H1 (cell line): ENCODE data around the gene SERINC5.

ENCODE experiments used
- CHD1 ChIP-seq: IDR thresholded peaks from 2 replicates; pipeline ENCODE4 v1.6.1; 2012; ENCODE audit warnings: low read depth, low read length, improper control_type of control experiment
- CTCF ChIP-seq, 3 experiments: IDR thresholded peaks; 1 replicate in 2 of 3; 2 replicates in 1 of 3; pipeline versions ENCODE4 v1.5.1 to v1.6.1; 2011; ENCODE audit warnings: low read length in 3 of 3, mild to moderate bottlenecking in 3 of 3, inconsistent platforms in 2 of 3, low read depth in 1 of 3, moderate library complexity in 1 of 3; ENCODE audit not compliant: insufficient read depth in 1 of 3; ENCODE audit errors: control extremely low read depth in 1 of 3
- EGR1 ChIP-seq: IDR thresholded peaks from 2 replicates; pipeline ENCODE4 v1.6.1; 2011; ENCODE audit warnings: low read depth, low read length, borderline replicate concordance
- EZH2 ChIP-seq: fragments of 200-600 bp; sonication (generic); IDR thresholded peaks from 2 replicates; pipeline ENCODE4 v1.7.1; 2012; ENCODE audit warnings: low read depth, mild to moderate bottlenecking, moderate library complexity, low read length, inconsistent platforms; ENCODE audit not compliant: severe bottlenecking
- KDM1A ChIP-seq: fragments of 200-600, 300-600 bp; sonication (generic); IDR thresholded peaks from 2 replicates; pipeline ENCODE4 v1.7.1; 2016; ENCODE audit warnings: mild to moderate bottlenecking, low read length, borderline replicate concordance
- POLR2AphosphoS5 ChIP-seq: IDR thresholded peaks from 2 replicates; pipeline ENCODE4 v1.6.1; 2011; ENCODE audit warnings: low read depth, low read length
- TAF1 ChIP-seq: IDR thresholded peaks from 2 replicates; pipeline ENCODE4 v1.6.1; 2011; ENCODE audit warnings: mild to moderate bottlenecking, low read depth, low read length

- TF ChIP-seq POLR2AphosphoS5 (no peak), CTCF (IDR thresholded peaks at IDR 0.05; ENCODE audit: control extremely low read depth in 1 of 3, insufficient read depth in 1 of 3, low read depth in 1 of 3, low read length in 3 of 3) (no peak), TAF1 (no peak), EZH2 (no peak), KDM1A (no peak), CHD1 (no peak), EGR1 (no peak)
These were observed 80.5 kb downstream of the SERINC5 start for GRCh38 chr5:80175337-80175736.
